ENCODE results near the gene C2orf92.

C2orf92 gene

DNA sequence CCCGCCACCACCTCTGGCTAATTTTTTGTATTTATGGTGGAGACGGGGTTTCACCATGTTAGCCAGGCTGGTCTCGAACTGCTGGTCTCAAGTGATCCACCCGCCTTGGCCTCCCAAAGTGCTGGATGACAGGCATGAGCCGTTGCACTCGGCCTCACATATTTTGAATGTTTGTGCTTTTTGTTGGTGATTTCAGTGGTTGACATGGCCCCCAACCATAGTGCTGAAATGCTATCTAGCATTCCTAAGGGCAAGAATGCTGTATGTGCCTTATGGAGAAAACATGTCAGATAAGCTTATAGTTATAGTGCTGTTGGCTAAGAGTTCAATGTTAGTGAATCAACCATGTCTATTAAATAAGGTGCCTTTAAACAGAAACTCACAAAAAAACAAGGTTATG lies 52.7 kb downstream of the C2orf92 start:
- H3K23ac ChIP-seq (ENCODE audit: low read length), result no peak overlapping the region
- H3K36me3 ChIP-seq (ENCODE audit: control insufficient read depth in 1 of 2, insufficient read depth in 2 of 2, low read length in 2 of 2), result no peaks in the 10 kb centered on the region
- no peak overlapping the region for H4K8ac ChIP-seq (ENCODE audit: low read depth, low read length)
- H2BK12ac ChIP-seq (ENCODE audit: low read length), result no peak overlapping the region
- H3K79me1 ChIP-seq (ENCODE audit: low read length), result no peaks in the 10 kb centered on the region
- no peak overlapping the region for H2AK5ac ChIP-seq (ENCODE audit: low read length)
- peaks cover 4% of the 10 kb centered on the region in 2 experiments for H3K4me1 ChIP-seq (ENCODE audit: control insufficient read depth in 1 of 2, insufficient read depth in 2 of 2, low read length in 2 of 2)
- no peak overlapping the region for H3K4me2 ChIP-seq (ENCODE audit: low read length)
- no peak overlapping the region for H3K14ac ChIP-seq (ENCODE audit: low read length)
- no peak overlapping the region for H3K9ac ChIP-seq (ENCODE audit: low read length)
- H4K91ac ChIP-seq (ENCODE audit: low read depth, low read length), result no peak overlapping the region
- H3K18ac ChIP-seq (ENCODE audit: low read length), result no peak overlapping the region
- no peaks in the 10 kb centered on the region for H3K27me3 ChIP-seq (ENCODE audit: insufficient read depth, low read length)
- no CpG with 5 or more reads among the region's 6 CpGs for WGBS (ENCODE audit: extremely low coverage, insufficient coverage, insufficient read length)
- H2BK120ac ChIP-seq (ENCODE audit: insufficient read depth, low read length, poor library complexity), result no peak overlapping the region
- no peak overlapping the region for H2AFZ ChIP-seq (ENCODE audit: insufficient read depth, low read length, poor library complexity)
- H3K79me2 ChIP-seq (ENCODE audit: control insufficient read depth, insufficient read depth, low read length, poor library complexity), result no peaks in the 10 kb centered on the region
- H3K4me3 ChIP-seq (ENCODE audit: low read depth, low read length), result no peak overlapping the region
- H3K9me3 ChIP-seq (ENCODE audit: insufficient read depth, low read depth, low read length), result peaks cover 2% of the 10 kb centered on the region
- peak; percentile 70 to 91 for DNase-seq
- no peak overlapping the region for H4K12ac ChIP-seq (ENCODE audit: low read depth, low read length)
- no peak overlapping the region for H3K4ac ChIP-seq (ENCODE audit: low read depth, low read length)
- H2BK5ac ChIP-seq (ENCODE audit: low read depth, low read length, poor library complexity), result no peak overlapping the region
- no peak overlapping the region for H3K27ac ChIP-seq (ENCODE audit: low read depth, low read length)

DNA sequence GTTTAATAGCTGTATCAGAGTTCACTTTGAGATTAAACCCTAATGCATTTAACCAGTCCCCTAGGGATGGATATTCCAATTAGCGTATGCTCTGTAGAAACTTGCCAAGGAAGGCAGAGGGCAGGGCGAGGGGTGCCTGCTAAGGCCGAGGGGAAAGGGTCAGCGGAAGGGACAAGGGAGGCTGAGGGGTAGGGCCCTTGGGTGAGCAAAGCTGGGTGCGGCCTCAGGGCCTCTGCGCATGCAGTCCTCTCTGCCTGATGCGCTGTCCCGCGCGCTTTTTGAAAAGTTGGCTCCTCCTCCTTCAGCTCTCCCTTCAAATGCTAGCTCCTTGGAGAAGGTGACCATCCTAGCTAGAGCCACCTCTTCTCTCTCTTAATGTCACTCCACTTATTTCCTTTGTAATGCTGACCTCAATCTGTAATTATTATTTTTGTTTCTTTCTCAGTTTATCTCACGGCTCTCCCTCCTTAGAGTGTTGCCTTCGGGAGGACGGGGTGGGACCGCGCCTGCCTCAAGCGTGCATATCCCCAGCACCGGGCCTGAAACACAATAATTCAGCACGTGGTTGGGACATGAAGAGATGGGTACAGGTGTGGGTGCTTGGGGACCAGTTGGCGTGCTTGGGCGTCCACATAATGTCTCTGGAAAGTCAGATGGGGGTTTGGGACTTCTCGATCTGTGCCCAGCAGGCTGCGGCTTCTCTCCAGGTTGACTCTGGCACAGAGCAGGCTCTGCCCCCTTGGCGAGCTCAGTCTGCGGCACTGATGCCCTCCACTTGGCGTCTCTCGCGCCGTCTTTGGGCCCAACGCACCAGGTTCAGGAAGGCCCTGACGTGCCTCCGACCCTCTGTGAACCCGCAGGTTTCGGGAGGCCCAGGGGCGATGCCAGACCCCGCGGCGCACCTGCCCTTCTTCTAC lies 53.9 kb downstream of the C2orf92 start:
- no peak overlapping the region for H3K4me3 ChIP-seq (ENCODE audit: low read depth, low read length)
- no peak overlapping the region for H3K4ac ChIP-seq (ENCODE audit: low read depth, low read length)
- no peak overlapping the region for H2AFZ ChIP-seq (ENCODE audit: insufficient read depth, low read length, poor library complexity)
- no peaks in the 10 kb centered on the region for H3K36me3 ChIP-seq (ENCODE audit: control insufficient read depth in 1 of 2, insufficient read depth in 2 of 2, low read length in 2 of 2)
- no peaks in the 10 kb centered on the region for H3K79me2 ChIP-seq (ENCODE audit: control insufficient read depth, insufficient read depth, low read length, poor library complexity)
- no peak overlapping the region for H2BK120ac ChIP-seq (ENCODE audit: insufficient read depth, low read length, poor library complexity)
- H2BK5ac ChIP-seq (ENCODE audit: low read depth, low read length, poor library complexity), result no peak overlapping the region
- H3K27me3 ChIP-seq (ENCODE audit: insufficient read depth, low read length), result no peaks in the 10 kb centered on the region
- H3K27ac ChIP-seq (ENCODE audit: low read depth, low read length), result no peak overlapping the region
- H4K12ac ChIP-seq (ENCODE audit: low read depth, low read length), result no peak overlapping the region
- WGBS (ENCODE audit: extremely low coverage, insufficient coverage, insufficient read length), result no CpG with 5 or more reads among the region's 37 CpGs
- H3K9ac ChIP-seq (ENCODE audit: low read length), result no peak overlapping the region
- H3K9me3 ChIP-seq (ENCODE audit: insufficient read depth, low read depth, low read length), result peaks cover 6% of the 10 kb centered on the region
- H3K79me1 ChIP-seq (ENCODE audit: low read length), result no peaks in the 10 kb centered on the region
- H4K8ac ChIP-seq (ENCODE audit: low read depth, low read length), result no peak overlapping the region
- H3K18ac ChIP-seq (ENCODE audit: low read length), result no peak overlapping the region
- no peak overlapping the region for H3K23ac ChIP-seq (ENCODE audit: low read length)
- H2BK12ac ChIP-seq (ENCODE audit: low read length), result peak overlapping the region; percentile 12
- H3K4me2 ChIP-seq (ENCODE audit: low read length), result no peak overlapping the region
- DNase-seq, result no peak
- no peak overlapping the region for H2AK5ac ChIP-seq (ENCODE audit: low read length)
- H3K4me1 ChIP-seq (ENCODE audit: control insufficient read depth in 1 of 2, insufficient read depth in 2 of 2, low read length in 2 of 2), result peaks cover 4% of the 10 kb centered on the region in 2 experiments
- no peak overlapping the region for H4K91ac ChIP-seq (ENCODE audit: low read depth, low read length)
- no peak overlapping the region for H3K14ac ChIP-seq (ENCODE audit: low read length)

DNA sequence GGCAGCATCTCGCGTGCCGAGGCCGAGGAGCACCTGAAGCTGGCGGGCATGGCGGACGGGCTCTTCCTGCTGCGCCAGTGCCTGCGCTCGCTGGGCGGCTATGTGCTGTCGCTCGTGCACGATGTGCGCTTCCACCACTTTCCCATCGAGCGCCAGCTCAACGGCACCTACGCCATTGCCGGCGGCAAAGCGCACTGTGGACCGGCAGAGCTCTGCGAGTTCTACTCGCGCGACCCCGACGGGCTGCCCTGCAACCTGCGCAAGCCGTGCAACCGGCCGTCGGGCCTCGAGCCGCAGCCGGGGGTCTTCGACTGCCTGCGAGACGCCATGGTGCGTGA lies 54.5 kb downstream of the C2orf92 start:
- WGBS (ENCODE audit: extremely low coverage, insufficient coverage, insufficient read length), result no CpG with 5 or more reads among the region's 41 CpGs
- Histone ChIP-seq H3K27ac (ENCODE audit: low read depth, low read length) (no peak overlapping the region), H2BK120ac (ENCODE audit: insufficient read depth, low read length, poor library complexity) (no peak overlapping the region), H4K12ac (ENCODE audit: low read depth, low read length) (no peak overlapping the region), H3K9ac (ENCODE audit: low read length) (no peak overlapping the region), H2AK5ac (ENCODE audit: low read length) (no peak overlapping the region), H3K18ac (ENCODE audit: low read length) (no peak overlapping the region), H3K4ac (ENCODE audit: low read depth, low read length) (no peak overlapping the region), H3K79me2 (ENCODE audit: control insufficient read depth, insufficient read depth, low read length, poor library complexity) (no peaks in the 10 kb centered on the region), H2BK5ac (ENCODE audit: low read depth, low read length, poor library complexity) (no peak overlapping the region), H4K91ac (ENCODE audit: low read depth, low read length) (no peak overlapping the region), H3K4me2 (ENCODE audit: low read length) (no peak overlapping the region), H3K4me3 (ENCODE audit: low read depth, low read length) (no peak overlapping the region), H3K27me3 (ENCODE audit: insufficient read depth, low read length) (no peaks in the 10 kb centered on the region), H2BK12ac (ENCODE audit: low read length) (no peak overlapping the region), H3K9me3 (ENCODE audit: insufficient read depth, low read depth, low read length) (peaks cover 6% of the 10 kb centered on the region), H3K36me3 (ENCODE audit: control insufficient read depth in 1 of 2, insufficient read depth in 2 of 2, low read length in 2 of 2) (no peaks in the 10 kb centered on the region), H3K4me1 (ENCODE audit: control insufficient read depth in 1 of 2, insufficient read depth in 2 of 2, low read length in 2 of 2) (peaks cover 4% of the 10 kb centered on the region in 2 experiments), H3K23ac (ENCODE audit: low read length) (no peak overlapping the region), H3K14ac (ENCODE audit: low read length) (no peak overlapping the region), H2AFZ (ENCODE audit: insufficient read depth, low read length, poor library complexity) (no peak overlapping the region), H3K79me1 (ENCODE audit: low read length) (no peaks in the 10 kb centered on the region), H4K8ac (ENCODE audit: low read depth, low read length) (no peak overlapping the region)
- DNase-seq, result no peak

DNA sequence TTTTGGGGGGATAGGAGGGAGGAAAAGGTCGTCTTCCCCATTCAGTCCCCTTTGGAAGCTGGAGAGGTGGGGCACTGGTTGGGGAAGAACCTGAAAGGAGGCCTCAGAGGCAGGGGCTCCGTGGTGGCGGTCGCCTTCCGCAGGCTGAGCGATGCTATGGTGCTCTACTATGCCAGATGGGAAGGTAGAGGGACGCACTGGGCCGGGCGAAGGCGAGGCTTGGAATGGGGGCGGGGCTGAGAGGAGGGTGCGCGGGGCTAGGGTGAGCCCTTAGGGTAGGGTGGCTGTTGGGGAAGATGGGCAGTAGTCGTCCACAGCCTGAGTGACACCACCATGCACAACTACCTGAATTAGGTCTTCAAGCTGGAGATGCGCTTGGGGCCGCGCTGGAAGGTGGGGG lies 55.0 kb downstream of the C2orf92 start:
- no CpG with 5 or more reads among the region's 17 CpGs for WGBS (ENCODE audit: extremely low coverage, insufficient coverage, insufficient read length)
- no peak overlapping the region for H4K91ac ChIP-seq (ENCODE audit: low read depth, low read length)
- no peak overlapping the region for H3K4me2 ChIP-seq (ENCODE audit: low read length)
- H3K4ac ChIP-seq (ENCODE audit: low read depth, low read length), result no peak overlapping the region
- H3K36me3 ChIP-seq (ENCODE audit: control insufficient read depth in 1 of 2, insufficient read depth in 2 of 2, low read length in 2 of 2), result no peaks in the 10 kb centered on the region
- no peak overlapping the region for H2BK120ac ChIP-seq (ENCODE audit: insufficient read depth, low read length, poor library complexity)
- H3K27me3 ChIP-seq (ENCODE audit: insufficient read depth, low read length), result no peaks in the 10 kb centered on the region
- no peak overlapping the region for H3K9ac ChIP-seq (ENCODE audit: low read length)
- H3K18ac ChIP-seq (ENCODE audit: low read length), result no peak overlapping the region
- peaks cover 4% of the 10 kb centered on the region in 2 experiments for H3K4me1 ChIP-seq (ENCODE audit: control insufficient read depth in 1 of 2, insufficient read depth in 2 of 2, low read length in 2 of 2)
- no peak overlapping the region for H4K8ac ChIP-seq (ENCODE audit: low read depth, low read length)
- H3K4me3 ChIP-seq (ENCODE audit: low read depth, low read length), result no peak overlapping the region
- H3K9me3 ChIP-seq (ENCODE audit: insufficient read depth, low read depth, low read length), result peaks cover 6% of the 10 kb centered on the region
- no peak overlapping the region for H2AFZ ChIP-seq (ENCODE audit: insufficient read depth, low read length, poor library complexity)
- no peak overlapping the region for H3K23ac ChIP-seq (ENCODE audit: low read length)
- no peak overlapping the region for H3K27ac ChIP-seq (ENCODE audit: low read depth, low read length)
- H4K12ac ChIP-seq (ENCODE audit: low read depth, low read length), result no peak overlapping the region
- H2BK12ac ChIP-seq (ENCODE audit: low read length), result no peak overlapping the region
- no peaks in the 10 kb centered on the region for H3K79me1 ChIP-seq (ENCODE audit: low read length)
- no peak overlapping the region for H2BK5ac ChIP-seq (ENCODE audit: low read depth, low read length, poor library complexity)
- H3K14ac ChIP-seq (ENCODE audit: low read length), result no peak overlapping the region
- H3K79me2 ChIP-seq (ENCODE audit: control insufficient read depth, insufficient read depth, low read length, poor library complexity), result no peaks in the 10 kb centered on the region
- H2AK5ac ChIP-seq (ENCODE audit: low read length), result no peak overlapping the region
- DNase-seq, result no peak
